Right lobe of liver (tissue), 6 donors: Measurements from ENCODE around the gene TFPT. TPM values are rescaled to one million over a fixed set of nuclear protein-coding genes. Genes with fewer than 3 reads are reported as not detected.
"Not testable (repeated sequence)": the region's sequence is repeated elsewhere in the genome, so short reads cannot be mapped to it uniquely, and the experiment has no call there.

Experiments
- ATAC-seq, 4 donors: fragments of 200-7000 bp; cut with Tn5 transposase; one replicate each; pipeline ENCODE4 v1.9.1; 2020; ENCODE audit warnings: mild to moderate bottlenecking in 4 of 4, moderate library complexity in 4 of 4
- DNase-seq, 3 donors: peaks; one replicate each; pipeline ENCODE4 v3.0.0-alpha.2; 2020
- H3K27ac ChIP-seq, 3 donors: fragments of 200-600 bp; one replicate each; pipeline ENCODE4 v1.8.0; 2022
- H3K27me3 ChIP-seq, 2 donors: fragments of 200-600 bp; one replicate each; pipeline ENCODE4 v1.8.0; 2022
- H3K36me3 ChIP-seq, 4 donors: fragments of 200-600 bp; sonication (generic) in 1 of 4; one replicate each; pipeline versions ENCODE4 v1.5.1 to v1.8.0; 2017 to 2022; ENCODE audit warnings: control low read depth in 1 of 4
- H3K4me1 ChIP-seq, 4 donors: fragments of 200-600 bp; sonication (generic) in 1 of 4; one replicate each; pipeline versions ENCODE4 v1.5.1 to v1.8.0; 2017 to 2022; ENCODE audit warnings: control low read depth in 1 of 4
- H3K4me3 ChIP-seq, 3 donors: fragments of 200-600 bp; one replicate each; pipeline ENCODE4 v1.8.0; 2022
- H3K9me3 ChIP-seq, 4 donors: fragments of 200-600 bp; sonication (generic) in 1 of 4; one replicate each; pipeline versions ENCODE4 v1.5.1 to v1.8.0; 2017 to 2022; ENCODE audit warnings: control low read depth in 1 of 4
- POLR2A ChIP-seq: fragments of 450-650 bp; IDR thresholded peaks from one replicate; pipeline ENCODE4 v1.6.1; 2017; ENCODE audit warnings: antibody characterized with exemption, mild to moderate bottlenecking
- WGBS: methylation state at CpG from one replicate; pipeline ENCODE4 v1.1.6; 2018; ENCODE audit warnings: low coverage, low lambda C conversion rate; ENCODE audit not compliant: insufficient coverage; ENCODE audit errors: missing lambda C conversion rate; 5-methylcytosine and 5-hydroxymethylcytosine counted together
- intact Hi-C, 2 donors: fragments of 100-400 bp; cut with DNase I; formaldehyde crosslinking; loops; one replicate each; pipeline versions ENCODE4 v1.11.2 to v1.14.1; 2022
- total RNA-seq, 6 experiments: library from RNA; depleted of rRNA in 2 of 6; stranded (reverse); fragments of >200 nt in 2 of 6; fragmentation: NEBNext Ultra II Directional in 3 of 6; extraction: Animal tissue kit (Norgen Biotek cat#: 25700) in 3 of 6; gene quantifications; one replicate each; pipeline versions ENCODE4 v1.1.0 to v1.2.4, GENCODE V29; 2016 to 2023
- TF ChIP-seq, protein P1 (sequence below), 4 donors: fragments of 200-600 bp in 3 of 4; fragments of 450-650 bp in 1 of 4; IDR thresholded peaks; one replicate each; pipeline versions ENCODE4 v1.5.1 to v1.8.0; 2016 to 2022; ENCODE audit warnings: antibody characterized with exemption in 4 of 4, mild to moderate bottlenecking in 2 of 4
- donor health status: DM: no; HTN: yes; CAD: no.
- donor health status: DM: no; HTN: no; CAD: no.
- donor health status: DM: no; HTN: no; CAD: no.
- donor health status: DM: no; HTN: yes; CAD: no.
- donor health status: DM: no; HTN: yes; CAD: no.

Gene TFPT
- total RNA-seq, 6 experiments from 2014 or later = 3.5 to 8.2 (median 5.7) TPM

DNA sequence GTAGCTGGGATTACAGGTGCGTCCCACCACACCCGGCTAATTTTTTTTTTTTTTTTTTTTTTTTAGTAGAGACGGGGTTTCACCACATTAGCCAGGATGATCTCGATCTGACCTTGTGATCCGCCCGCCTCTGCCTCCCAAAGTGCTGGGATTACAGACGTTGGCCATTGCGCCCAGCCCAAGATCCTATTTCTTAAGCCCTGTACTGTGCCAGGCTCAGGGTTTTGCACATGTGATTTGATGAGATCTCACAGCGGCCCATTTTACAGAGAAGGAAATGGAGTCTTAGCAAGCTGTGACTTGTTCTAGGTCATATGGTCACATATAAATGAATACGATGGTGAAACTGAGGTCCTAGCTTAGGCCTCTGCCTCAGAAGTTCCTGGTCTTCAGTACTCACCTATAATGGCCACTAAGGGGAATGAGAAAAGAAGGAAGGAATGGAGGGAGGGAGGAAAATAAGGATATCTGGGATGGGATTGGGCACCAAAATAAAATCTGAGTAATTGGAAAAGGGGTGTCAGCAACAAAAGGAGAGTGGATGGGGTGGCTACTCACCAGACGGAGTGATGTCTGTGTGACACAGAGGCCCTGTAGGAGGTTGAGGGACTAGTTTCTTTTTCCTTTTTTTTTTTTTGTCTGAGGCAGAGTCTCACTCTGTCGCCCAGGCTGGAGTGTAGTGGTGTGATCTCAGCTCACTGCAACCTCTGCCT is 16.1 kb downstream of the TFPT start:
- intact Hi-C loops = no loop called here
- Histone ChIP-seq H3K27ac (no peak overlapping the region), H3K27me3 (no peaks in the 10 kb centered on the region), H3K36me3 (no peaks in the 10 kb centered on the region), H3K4me1 (peaks cover 0 to 6% (median 0%) of the 10 kb centered on the region in 4 donors), H3K9me3 (no peaks in the 10 kb centered on the region), H3K4me3 (no peak overlapping the region)
- ATAC-seq (no peak), DNase-seq (no peak)
- no peak for TF ChIP-seq POLR2A
- TF ChIP-seq, protein P1, sequence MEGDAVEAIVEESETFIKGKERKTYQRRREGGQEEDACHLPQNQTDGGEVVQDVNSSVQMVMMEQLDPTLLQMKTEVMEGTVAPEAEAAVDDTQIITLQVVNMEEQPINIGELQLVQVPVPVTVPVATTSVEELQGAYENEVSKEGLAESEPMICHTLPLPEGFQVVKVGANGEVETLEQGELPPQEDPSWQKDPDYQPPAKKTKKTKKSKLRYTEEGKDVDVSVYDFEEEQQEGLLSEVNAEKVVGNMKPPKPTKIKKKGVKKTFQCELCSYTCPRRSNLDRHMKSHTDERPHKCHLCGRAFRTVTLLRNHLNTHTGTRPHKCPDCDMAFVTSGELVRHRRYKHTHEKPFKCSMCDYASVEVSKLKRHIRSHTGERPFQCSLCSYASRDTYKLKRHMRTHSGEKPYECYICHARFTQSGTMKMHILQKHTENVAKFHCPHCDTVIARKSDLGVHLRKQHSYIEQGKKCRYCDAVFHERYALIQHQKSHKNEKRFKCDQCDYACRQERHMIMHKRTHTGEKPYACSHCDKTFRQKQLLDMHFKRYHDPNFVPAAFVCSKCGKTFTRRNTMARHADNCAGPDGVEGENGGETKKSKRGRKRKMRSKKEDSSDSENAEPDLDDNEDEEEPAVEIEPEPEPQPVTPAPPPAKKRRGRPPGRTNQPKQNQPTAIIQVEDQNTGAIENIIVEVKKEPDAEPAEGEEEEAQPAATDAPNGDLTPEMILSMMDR (IDR thresholded peaks at IDR 0.05) = no peak
- WGBS = 76% methylated on average over 7 of the region's 12 CpGs

DNA sequence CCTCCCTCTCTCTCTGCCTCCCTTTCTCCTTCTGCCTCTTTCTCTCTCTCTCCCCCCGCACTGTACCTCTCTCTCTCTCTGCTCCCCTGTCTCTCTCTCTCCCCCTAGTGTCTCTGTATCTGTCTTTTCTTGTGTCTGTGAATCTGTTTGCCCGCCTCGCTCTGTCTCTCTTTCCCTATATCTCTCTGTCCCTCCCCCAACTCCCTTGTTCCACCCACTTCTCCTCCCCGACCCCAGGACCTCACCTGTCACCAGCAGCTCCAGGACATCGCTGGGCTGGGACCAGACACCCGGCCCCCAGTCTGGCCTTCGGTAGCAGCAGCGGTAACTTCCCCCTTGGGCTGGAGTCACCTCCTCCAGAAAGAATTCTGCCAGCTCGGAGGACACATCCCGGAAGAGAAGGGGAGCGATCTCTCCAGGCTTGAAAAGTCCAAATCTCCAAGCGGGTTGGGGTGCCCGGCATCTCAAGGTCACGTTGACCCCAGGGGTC is 18.8 kb downstream of the TFPT start:
- no peaks in the 10 kb centered on the region for H3K9me3 ChIP-seq
- DNase-seq (peak in 1 of 3 donors; percentile 58), ATAC-seq (peak in 3 of 4 donors; percentile 36 to 46 (median 36))
- H3K27ac ChIP-seq = peak overlapping the region in 1 of 3 donors; percentile 33
- intact Hi-C loops = no loop called here
- TF ChIP-seq, protein P1 (IDR thresholded peaks at IDR 0.05) = no peak
- no peak for TF ChIP-seq POLR2A
- no peaks in the 10 kb centered on the region for H3K36me3 ChIP-seq
- H3K4me1 ChIP-seq = no peaks in the 10 kb centered on the region
- no peak overlapping the region for H3K4me3 ChIP-seq
- no peaks in the 10 kb centered on the region for H3K27me3 ChIP-seq
- 5% methylated on average over 13 of the region's 14 CpGs for WGBS

DNA sequence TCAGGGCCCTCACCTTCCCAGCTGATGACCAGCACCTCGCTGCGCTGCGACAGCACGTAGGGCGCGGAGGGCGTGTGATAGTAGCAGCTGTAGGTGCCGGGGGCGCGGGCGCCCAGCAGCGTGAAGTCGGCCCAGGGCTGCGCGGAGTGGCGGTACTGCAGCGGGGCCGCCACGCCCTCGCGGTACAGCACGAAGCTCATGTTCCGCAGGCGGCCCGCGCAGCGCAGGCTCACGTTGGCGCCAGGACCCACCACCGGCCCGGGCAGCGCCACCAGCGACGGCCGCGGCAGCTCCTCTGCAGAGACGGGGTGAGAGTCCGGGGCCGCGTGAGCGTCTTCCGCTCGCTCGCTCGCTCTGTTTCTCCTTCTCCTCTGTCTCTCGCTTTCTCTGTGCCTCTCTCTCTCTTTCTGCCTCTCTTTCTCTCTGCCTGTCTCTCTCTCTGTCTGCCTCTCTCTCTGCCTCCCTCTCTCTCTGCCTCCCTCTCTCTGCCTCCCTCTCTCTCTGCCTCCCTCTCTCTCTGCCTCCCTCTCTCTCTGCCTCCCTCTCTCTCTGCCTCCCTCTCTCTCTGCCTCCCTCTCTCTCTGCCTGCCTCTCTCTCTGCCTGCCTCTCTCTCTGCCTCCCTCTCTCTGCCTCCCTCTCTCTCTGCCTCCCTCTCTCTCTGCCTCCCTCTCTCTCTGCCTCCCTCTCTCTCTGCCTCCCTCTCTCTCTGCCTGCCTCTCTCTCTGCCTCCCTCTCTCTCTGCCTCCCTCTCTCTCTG is 19.4 kb downstream of the TFPT start:
- DNase-seq (peak in 2 of 3 donors; percentile 56 to 64), ATAC-seq (peak; percentile 63 to 73 (median 66))
- peak overlapping the region in 2 of 3 donors; percentile 6 to 15 for H3K4me3 ChIP-seq
- H3K4me1 ChIP-seq, H3K27ac ChIP-seq, H3K36me3 ChIP-seq, H3K9me3 ChIP-seq, intact Hi-C loops, H3K27me3 ChIP-seq: not testable (repeated sequence)
- 0% methylated on average over 11 of the region's 46 CpGs for WGBS

DNA sequence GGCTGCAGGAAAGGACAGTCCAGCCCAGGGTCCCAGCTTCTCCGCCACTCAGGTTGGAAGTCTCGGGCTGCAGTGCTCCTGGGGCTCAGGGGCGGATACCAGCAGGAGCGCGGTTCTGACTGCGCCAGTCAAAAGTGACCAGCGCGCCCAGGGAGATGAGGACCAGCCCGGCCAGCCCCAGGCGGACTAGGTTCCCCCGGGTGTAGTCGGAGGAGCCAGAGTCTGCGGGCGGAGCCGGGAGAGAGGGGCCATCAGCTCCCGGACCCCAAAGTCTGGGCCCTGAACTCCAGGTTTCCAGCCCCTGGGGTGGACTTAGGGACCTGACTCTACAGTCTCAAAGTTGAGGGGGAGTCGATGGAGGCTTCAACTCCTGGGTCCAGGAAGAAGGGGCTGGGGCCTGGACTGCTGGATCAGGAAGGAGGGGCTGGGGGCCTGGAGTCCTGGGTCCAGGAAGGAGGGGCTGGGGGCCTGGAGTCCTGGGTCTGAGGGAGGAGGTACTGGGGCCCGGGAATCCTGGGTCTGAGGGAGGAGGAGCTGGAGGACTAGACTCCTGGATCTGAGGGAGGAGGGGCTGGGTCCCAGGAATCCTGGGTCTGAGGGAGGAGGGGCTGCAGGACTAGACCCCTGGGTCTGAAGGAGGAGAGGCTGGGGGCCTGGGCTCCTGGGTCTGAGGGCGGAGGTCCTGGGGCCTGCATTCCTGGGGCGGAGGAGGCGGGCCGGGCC is 20.2 kb downstream of the TFPT start:
- Histone ChIP-seq H3K4me3 (peak overlapping the region in 2 of 3 donors; percentile 6 to 15), H3K27ac (no peak overlapping the region), H3K9me3 (no peaks in the 10 kb centered on the region), H3K36me3 (no peaks in the 10 kb centered on the region), H3K27me3 (no peaks in the 10 kb centered on the region), H3K4me1 (no peaks in the 10 kb centered on the region)
- DNase-seq = no peak
- no peak for TF ChIP-seq POLR2A
- TF ChIP-seq, protein P1 (IDR thresholded peaks at IDR 0.05) = no peak
- ATAC-seq = no peak
- intact Hi-C loops = no loop called here
- WGBS = 59% methylated on average over 3 of the region's 22 CpGs
